ENCODE data around the gene CRX. TPM values are rescaled to one million over a fixed set of nuclear protein-coding genes. Genes with fewer than 3 reads are reported as not detected.

The CRX gene
- total and polyA plus RNA-seq, 2 of the 4 experiments (the other 2 are of a cell fraction) = not detected

- Histone ChIP-seq H4K5ac (ENCODE audit: low read depth, low read length) (no peak overlapping the region), H2AK5ac (ENCODE audit: low read depth, low read length) (no peak overlapping the region), H2BK15ac (ENCODE audit: low read depth, low read length) (no peak overlapping the region), H4K8ac (ENCODE audit: low read depth in 2 of 2, low read length in 2 of 2) (no peak overlapping the region), H3K9ac (ENCODE audit: low read depth, low read length) (no peak overlapping the region), H3K9me1 (ENCODE audit: insufficient read depth, low read length) (no peaks in the 10 kb centered on the region), H3K4ac (ENCODE audit: low read depth, low read length) (no peak overlapping the region), H3K56ac (ENCODE audit: extremely low read depth, insufficient read depth, low read length) (no peak overlapping the region), H2BK120ac (ENCODE audit: low read depth, low read length) (no peak overlapping the region), H4K91ac (ENCODE audit: insufficient read depth, low read depth, low read length) (no peak overlapping the region), H3K27me3 (ENCODE audit: control insufficient read depth, insufficient read depth, low read length) (peaks cover 7% of the 10 kb centered on the region), H2AFZ (replicated peaks; ENCODE audit: low read length, poor library complexity) (no peak overlapping the region), H3K18ac (ENCODE audit: low read depth, low read length) (no peak overlapping the region), H4K20me1 (ENCODE audit: insufficient read depth, low read length) (no peaks in the 10 kb centered on the region), H2BK20ac (ENCODE audit: low read depth, low read length) (no peak overlapping the region), H3K36me3 (ENCODE audit: control insufficient read depth, insufficient read depth, low read length) (no peaks in the 10 kb centered on the region), H3K79me1 (ENCODE audit: low read depth in 1 of 2, low read length in 2 of 2) (no peaks in the 10 kb centered on the region), H3K14ac (replicated peaks; ENCODE audit: low read depth, low read length) (no peak overlapping the region), H3K9me3 (ENCODE audit: control insufficient read depth, insufficient read depth, low read length) (no peaks in the 10 kb centered on the region), H3K27ac (ENCODE audit: insufficient read depth, low read length) (no peak overlapping the region), H3K23ac (ENCODE audit: low read depth, low read length) (no peak overlapping the region), H2BK5ac (ENCODE audit: low read depth, low read length, poor library complexity, severe bottlenecking) (no peak overlapping the region), H3K4me3 (ENCODE audit: insufficient read depth, low read depth, low read length) (no peak overlapping the region), H3K4me1 (ENCODE audit: control insufficient read depth, insufficient read depth, low read length) (no peaks in the 10 kb centered on the region), H2AK9ac (replicated peaks; ENCODE audit: low read depth, low read length, poor library complexity) (no peak overlapping the region), H3K4me2 (ENCODE audit: low read depth, low read length) (no peak overlapping the region)
- intact Hi-C loops (cut with micrococcal nuclease) = no loop called here
- TF ChIP-seq MXI1 (IDR thresholded peaks at IDR 0.05; ENCODE audit: borderline replicate concordance, low read depth, low read length) (no peak), CTCF (conservative IDR thresholded peaks at IDR 0.05; ENCODE audit: low read depth, low read length) (no peak), POLR2A (IDR thresholded peaks at IDR 0.05; ENCODE audit: low read depth, low read length) (no peak), MAFK (IDR thresholded peaks at IDR 0.05; ENCODE audit: low read depth, low read length) (no peak), BHLHE40 (IDR thresholded peaks at IDR 0.05; ENCODE audit: low read depth, low read length) (no peak), RAD21 (IDR thresholded peaks at IDR 0.05; ENCODE audit: low read length) (no peak), SMC3 (IDR thresholded peaks at IDR 0.05; ENCODE audit: low read depth, low read length) (no peak), CEBPB (IDR thresholded peaks at IDR 0.05; ENCODE audit: low read depth, low read length) (no peak), USF2 (IDR thresholded peaks at IDR 0.05; ENCODE audit: low read depth, low read length) (no peak), MAZ (IDR thresholded peaks at IDR 0.05; ENCODE audit: borderline replicate concordance, low read depth, low read length) (no peak), NFE2L2 (IDR thresholded peaks at IDR 0.05; ENCODE audit: low read depth, low read length) (no peak), RFX5 (IDR thresholded peaks at IDR 0.05; ENCODE audit: low read depth, low read length) (no peak), FOS (IDR thresholded peaks at IDR 0.05; ENCODE audit: low read depth, low read length) (no peak), RCOR1 (IDR thresholded peaks at IDR 0.05; ENCODE audit: insufficient replicate concordance, low read length) (no peak), CHD1 (IDR thresholded peaks at IDR 0.05; ENCODE audit: low read depth, low read length) (no peak), ELK1 (IDR thresholded peaks at IDR 0.05; ENCODE audit: borderline replicate concordance, low read depth, low read length) (no peak)
- dilution Hi-C loops (cut with HindIII; ENCODE audit: low sequenced_read_pairs, unreplicated experiment) = no loop called here
- no CpG with 5 or more reads among the region's 5 CpGs for WGBS, 2 experiments (ENCODE audit: extremely low coverage in 2 of 2, insufficient read length in 1 of 2)
- no TSS peak for BruUV-seq (replicated peaks)
- in situ Hi-C loops (cut with MboI; ENCODE audit: low sequenced_read_pairs) = no loop called here
- no peak for ATAC-seq (ENCODE audit: low read depth)
- POLR2A ChIA-PET (ENCODE audit: unreplicated experiment) = no interaction called here
- CTCF ChIA-PET = no interaction called here
- DNase-seq = no peak
Observed at GRCh38 chr19:47861630-47862029, 39.9 kb downstream of the CRX start.
